Neural cell (in vitro differentiated cells): ENCODE measurements around the gene PIGK. TPM values are rescaled to one million over a fixed set of nuclear protein-coding genes. Genes with fewer than 3 reads are reported as not detected.

Experiments used
- H2AFZ ChIP-seq: fragments of 200-600, 300-800 bp; sonication (generic), shearing (Covaris generic); 2 replicates; pipeline ENCODE4 v1.6.0; 2014; ENCODE audit warnings: low read depth, mild to moderate bottlenecking, antibody characterized with exemption, low read length, moderate library complexity
- H3F3A ChIP-seq: fragments of 200-600 bp; shearing (Covaris generic); 2 replicates; pipeline ENCODE4 v1.6.1; 2016; ENCODE audit warnings: mild to moderate bottlenecking, moderate library complexity, mixed read lengths, antibody characterized with exemption, low read length; ENCODE audit not compliant: insufficient read depth, poor library complexity, severe bottlenecking
- H3K27ac ChIP-seq: fragments of 200-600, 300-800 bp; sonication (generic), shearing (Covaris generic); 2 replicates; pipeline ENCODE4 v1.5.1; 2014; ENCODE audit warnings: mild to moderate bottlenecking, low read length, moderate library complexity
- H3K27me3 ChIP-seq: fragments of 300-800, 200-600 bp; sonication (generic), shearing (Covaris generic); 2 replicates; pipeline ENCODE4 v1.6.0; 2014; ENCODE audit warnings: mild to moderate bottlenecking, low read depth, low read length, moderate library complexity; ENCODE audit not compliant: insufficient read depth
- H3K36me3 ChIP-seq: fragments of 300-800, 200-600 bp; sonication (generic), shearing (Covaris generic); 2 replicates; pipeline ENCODE4 v1.5.1; 2014; ENCODE audit warnings: mild to moderate bottlenecking, antibody characterized with exemption, low read length, moderate library complexity; ENCODE audit not compliant: insufficient read depth
- H3K4me2 ChIP-seq: fragments of 300-800, 200-600 bp; sonication (generic), shearing (Covaris generic); 2 replicates; pipeline ENCODE4 v1.6.0; 2014; ENCODE audit warnings: mild to moderate bottlenecking, low read length
- H3K4me3 ChIP-seq: fragments of 300-800, 200-600 bp; sonication (generic), shearing (Covaris generic); 2 replicates; pipeline ENCODE4 v1.5.1; 2014; ENCODE audit warnings: mild to moderate bottlenecking, low read length, moderate library complexity
- H3K79me2 ChIP-seq: fragments of 200-600 bp; shearing (Covaris generic); replicated peaks from 2 replicates; pipeline ENCODE4 v1.6.0; 2014; ENCODE audit warnings: mild to moderate bottlenecking, low read length, moderate library complexity; ENCODE audit not compliant: insufficient read depth
- H3K9ac ChIP-seq: fragments of 300-800, 200-600 bp; sonication (generic), shearing (Covaris generic); 2 replicates; pipeline ENCODE4 v1.6.1; 2016; ENCODE audit warnings: mild to moderate bottlenecking, low read length, mixed read lengths
- H3K9me2 ChIP-seq: fragments of 200-600 bp; shearing (Covaris generic); 2 replicates; pipeline ENCODE4 v1.6.1; 2016; ENCODE audit warnings: mild to moderate bottlenecking, low read length, mixed read lengths; ENCODE audit not compliant: insufficient read depth
- H3K9me3 ChIP-seq: fragments of 200-600, 300-800 bp; sonication (generic), shearing (Covaris generic); 2 replicates; pipeline ENCODE4 v1.6.1; 2016; ENCODE audit warnings: mild to moderate bottlenecking, mixed run types, low read length, moderate library complexity, mixed read lengths
- H4K20me1 ChIP-seq: fragments of 200-600 bp; shearing (Covaris generic); 2 replicates; pipeline ENCODE4 v1.6.1; 2016; ENCODE audit warnings: mild to moderate bottlenecking, mixed run types; ENCODE audit not compliant: insufficient read depth
- EP300 ChIP-seq: fragments of 450-650 bp; conservative IDR thresholded peaks from 2 replicates; pipeline ENCODE4 v1.6.1; 2014; ENCODE audit warnings: antibody characterized with exemption, mild to moderate bottlenecking, moderate library complexity; ENCODE audit not compliant: poor library complexity, severe bottlenecking
- EZH2 ChIP-seq: fragments of 200-600, 300-800 bp; shearing (Covaris generic), sonication (generic); IDR thresholded peaks from 2 replicates; pipeline ENCODE4 v1.6.1; 2014; ENCODE audit warnings: antibody characterized with exemption, low read length, borderline replicate concordance, mild to moderate bottlenecking; ENCODE audit not compliant: insufficient read depth, poor library complexity, severe bottlenecking
- MXI1 ChIP-seq: fragments of 450-650 bp; conservative IDR thresholded peaks from 2 replicates; pipeline ENCODE4 v1.6.1; 2014; ENCODE audit warnings: antibody characterized with exemption, mild to moderate bottlenecking; ENCODE audit not compliant: poor library complexity, severe bottlenecking
- POLR2AphosphoS5 ChIP-seq: IDR thresholded peaks from 2 replicates; pipeline ENCODE4 v1.6.1; 2012
- RAD21 ChIP-seq: fragments of 450-650 bp; conservative IDR thresholded peaks from 2 replicates; pipeline ENCODE4 v1.6.1; 2014; ENCODE audit warnings: antibody characterized with exemption, mild to moderate bottlenecking, moderate library complexity
- SMC3 ChIP-seq: fragments of 450-650 bp; conservative IDR thresholded peaks from 2 replicates; pipeline ENCODE4 v1.6.1; 2014; ENCODE audit warnings: antibody characterized with exemption, mild to moderate bottlenecking, moderate library complexity; ENCODE audit not compliant: poor library complexity
- TAF1 ChIP-seq: IDR thresholded peaks from 2 replicates; pipeline ENCODE4 v1.6.1; 2012; ENCODE audit warnings: low read depth
- polyA plus RNA-seq: library from polyadenylated mRNA; depleted of rRNA; stranded (reverse); fragments of >200 nt; gene quantifications from 2 replicates; pipeline ENCODE4 v1.2.3, GENCODE V29; 2014
- TF ChIP-seq, protein P1 (sequence below): IDR thresholded peaks from 2 replicates; pipeline ENCODE4 v1.6.1; 2012; ENCODE audit warnings: borderline replicate concordance
- TF ChIP-seq, protein P2 (sequence below): fragments of 450-650 bp; IDR thresholded peaks from 2 replicates; pipeline ENCODE4 v1.5.1; 2014; ENCODE audit warnings: antibody characterized with exemption, mild to moderate bottlenecking, moderate library complexity; ENCODE audit not compliant: poor library complexity, severe bottlenecking

Gene PIGK
- polyA plus RNA-seq, 1 donor from 2014 or later: 24.3 TPM

DNA sequence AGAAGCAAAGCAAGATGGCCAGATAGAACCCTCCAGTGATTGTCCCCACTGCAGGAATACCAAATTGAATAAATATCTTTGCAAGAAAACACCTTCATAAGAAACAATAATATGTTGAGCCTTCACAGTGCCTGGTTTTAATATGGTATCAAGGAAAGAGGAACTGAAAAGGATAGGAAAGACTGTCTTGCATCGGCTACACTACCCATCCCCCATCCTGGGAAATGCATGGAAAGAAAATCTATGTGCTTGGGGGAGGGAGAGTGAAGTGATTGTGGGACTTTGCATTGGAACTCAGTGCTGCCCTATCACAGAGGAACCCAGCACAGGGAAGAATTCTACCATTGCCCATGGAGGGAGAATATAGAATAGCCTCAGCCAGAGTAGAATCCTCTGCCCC is 34.0 kb upstream of the PIGK start:
- no peaks in the 10 kb centered on the region for H3K27me3 ChIP-seq
- H3K79me2 ChIP-seq: no peaks in the 10 kb centered on the region
- H3F3A ChIP-seq: no peaks in the 10 kb centered on the region
- no peak for TF ChIP-seq SMC3
- TF ChIP-seq POLR2AphosphoS5: no peak
- no peak for TF ChIP-seq TAF1
- TF ChIP-seq, protein P1, sequence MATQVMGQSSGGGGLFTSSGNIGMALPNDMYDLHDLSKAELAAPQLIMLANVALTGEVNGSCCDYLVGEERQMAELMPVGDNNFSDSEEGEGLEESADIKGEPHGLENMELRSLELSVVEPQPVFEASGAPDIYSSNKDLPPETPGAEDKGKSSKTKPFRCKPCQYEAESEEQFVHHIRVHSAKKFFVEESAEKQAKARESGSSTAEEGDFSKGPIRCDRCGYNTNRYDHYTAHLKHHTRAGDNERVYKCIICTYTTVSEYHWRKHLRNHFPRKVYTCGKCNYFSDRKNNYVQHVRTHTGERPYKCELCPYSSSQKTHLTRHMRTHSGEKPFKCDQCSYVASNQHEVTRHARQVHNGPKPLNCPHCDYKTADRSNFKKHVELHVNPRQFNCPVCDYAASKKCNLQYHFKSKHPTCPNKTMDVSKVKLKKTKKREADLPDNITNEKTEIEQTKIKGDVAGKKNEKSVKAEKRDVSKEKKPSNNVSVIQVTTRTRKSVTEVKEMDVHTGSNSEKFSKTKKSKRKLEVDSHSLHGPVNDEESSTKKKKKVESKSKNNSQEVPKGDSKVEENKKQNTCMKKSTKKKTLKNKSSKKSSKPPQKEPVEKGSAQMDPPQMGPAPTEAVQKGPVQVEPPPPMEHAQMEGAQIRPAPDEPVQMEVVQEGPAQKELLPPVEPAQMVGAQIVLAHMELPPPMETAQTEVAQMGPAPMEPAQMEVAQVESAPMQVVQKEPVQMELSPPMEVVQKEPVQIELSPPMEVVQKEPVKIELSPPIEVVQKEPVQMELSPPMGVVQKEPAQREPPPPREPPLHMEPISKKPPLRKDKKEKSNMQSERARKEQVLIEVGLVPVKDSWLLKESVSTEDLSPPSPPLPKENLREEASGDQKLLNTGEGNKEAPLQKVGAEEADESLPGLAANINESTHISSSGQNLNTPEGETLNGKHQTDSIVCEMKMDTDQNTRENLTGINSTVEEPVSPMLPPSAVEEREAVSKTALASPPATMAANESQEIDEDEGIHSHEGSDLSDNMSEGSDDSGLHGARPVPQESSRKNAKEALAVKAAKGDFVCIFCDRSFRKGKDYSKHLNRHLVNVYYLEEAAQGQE: no peak
- no peak for TF ChIP-seq EZH2
- TF ChIP-seq EP300: no peak
- TF ChIP-seq, protein P2, sequence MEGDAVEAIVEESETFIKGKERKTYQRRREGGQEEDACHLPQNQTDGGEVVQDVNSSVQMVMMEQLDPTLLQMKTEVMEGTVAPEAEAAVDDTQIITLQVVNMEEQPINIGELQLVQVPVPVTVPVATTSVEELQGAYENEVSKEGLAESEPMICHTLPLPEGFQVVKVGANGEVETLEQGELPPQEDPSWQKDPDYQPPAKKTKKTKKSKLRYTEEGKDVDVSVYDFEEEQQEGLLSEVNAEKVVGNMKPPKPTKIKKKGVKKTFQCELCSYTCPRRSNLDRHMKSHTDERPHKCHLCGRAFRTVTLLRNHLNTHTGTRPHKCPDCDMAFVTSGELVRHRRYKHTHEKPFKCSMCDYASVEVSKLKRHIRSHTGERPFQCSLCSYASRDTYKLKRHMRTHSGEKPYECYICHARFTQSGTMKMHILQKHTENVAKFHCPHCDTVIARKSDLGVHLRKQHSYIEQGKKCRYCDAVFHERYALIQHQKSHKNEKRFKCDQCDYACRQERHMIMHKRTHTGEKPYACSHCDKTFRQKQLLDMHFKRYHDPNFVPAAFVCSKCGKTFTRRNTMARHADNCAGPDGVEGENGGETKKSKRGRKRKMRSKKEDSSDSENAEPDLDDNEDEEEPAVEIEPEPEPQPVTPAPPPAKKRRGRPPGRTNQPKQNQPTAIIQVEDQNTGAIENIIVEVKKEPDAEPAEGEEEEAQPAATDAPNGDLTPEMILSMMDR: no peak
- TF ChIP-seq MXI1: no peak
- no peak for TF ChIP-seq RAD21
- no peak overlapping the region for H3K27ac ChIP-seq
- H3K9me2 ChIP-seq: no peaks in the 10 kb centered on the region
- no peaks in the 10 kb centered on the region for H4K20me1 ChIP-seq
- no peaks in the 10 kb centered on the region for H3K36me3 ChIP-seq
- H3K4me2 ChIP-seq: no peak overlapping the region
- H3K9me3 ChIP-seq: no peaks in the 10 kb centered on the region
- H3K4me3 ChIP-seq: no peak overlapping the region
- no peak overlapping the region for H3K9ac ChIP-seq
- H2AFZ ChIP-seq: no peak overlapping the region

DNA sequence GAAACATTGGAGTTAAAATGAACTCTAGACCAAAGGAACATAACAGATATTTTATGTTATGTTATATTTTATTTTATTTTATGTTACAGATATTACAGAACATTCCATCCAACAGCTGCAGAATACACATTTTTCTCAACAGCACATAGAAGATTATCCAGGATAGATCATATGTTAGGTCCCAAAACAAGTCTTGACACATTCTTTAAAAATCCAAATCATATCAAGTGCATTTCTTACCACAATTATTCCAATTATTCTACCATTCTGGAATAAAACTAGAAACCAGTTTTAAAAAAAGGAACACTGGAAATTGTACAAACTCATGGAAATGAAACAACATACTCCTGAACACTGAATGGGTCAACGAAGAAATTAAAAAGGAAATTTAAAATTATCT is 30.9 kb upstream of the PIGK start:
- no peak overlapping the region for H3K9ac ChIP-seq
- no peaks in the 10 kb centered on the region for H3K36me3 ChIP-seq
- no peaks in the 10 kb centered on the region for H3K9me2 ChIP-seq
- H2AFZ ChIP-seq: no peak overlapping the region
- TF ChIP-seq EZH2: no peak
- no peak for TF ChIP-seq TAF1
- TF ChIP-seq, protein P2: no peak
- no peak for TF ChIP-seq POLR2AphosphoS5
- no peak for TF ChIP-seq RAD21
- TF ChIP-seq SMC3: no peak
- no peak for TF ChIP-seq EP300
- TF ChIP-seq MXI1: no peak
- TF ChIP-seq, protein P1: no peak
- no peak overlapping the region for H3K4me2 ChIP-seq
- H3F3A ChIP-seq: no peaks in the 10 kb centered on the region
- no peaks in the 10 kb centered on the region for H3K79me2 ChIP-seq
- H3K4me3 ChIP-seq: no peak overlapping the region
- no peaks in the 10 kb centered on the region for H3K27me3 ChIP-seq
- no peaks in the 10 kb centered on the region for H4K20me1 ChIP-seq
- H3K27ac ChIP-seq: no peak overlapping the region
- no peaks in the 10 kb centered on the region for H3K9me3 ChIP-seq
